GM19397 (cell line): ENCODE measurements around the gene GABBR2.

Experiments
- ATAC-seq: cut with Tn5 transposase; IDR thresholded peaks from one replicate; pipeline ENCODE4 v1.9.1; 2021; ENCODE audit warnings: mild to moderate bottlenecking, moderate library complexity; ENCODE audit not compliant: unreplicated experiment

The GABBR2 gene

GRCh38 chr9:98315551-98316060 lies 393.1 kb downstream of the GABBR2 start:
- peak; percentile 69 for ATAC-seq

GRCh38 chr9:98315067-98315453 lies 393.7 kb downstream of the GABBR2 start:
- no peak for ATAC-seq

GRCh38 chr9:98314381-98315066 lies 394.2 kb downstream of the GABBR2 start:
- no peak for ATAC-seq

- ATAC-seq = no peak
Observed at GRCh38 chr9:98312365-98312764, 396.4 kb downstream of the GABBR2 start.

- no peak for ATAC-seq
Observed at GRCh38 chr9:98311541-98311940, 397.2 kb downstream of the GABBR2 start.

GRCh38 chr9:98310752-98311392 lies 397.9 kb downstream of the GABBR2 start:
- ATAC-seq = no peak

- ATAC-seq = no peak
Observed at GRCh38 chr9:98306384-98307145, 402.2 kb downstream of the GABBR2 start.

- ATAC-seq = no peak
Observed at GRCh38 chr9:98304381-98304780, 404.4 kb downstream of the GABBR2 start.

- ATAC-seq = no peak
Observed at GRCh38 chr9:98303633-98304125, 405.1 kb downstream of the GABBR2 start.

- ATAC-seq = no peak
Observed at GRCh38 chr9:98302938-98303632, 405.6 kb downstream of the GABBR2 start.

GRCh38 chr9:98302150-98302549 lies 406.6 kb downstream of the GABBR2 start:
- no peak for ATAC-seq

GRCh38 chr9:98300611-98301010 lies 408.1 kb downstream of the GABBR2 start:
- ATAC-seq = no peak

- ATAC-seq = no peak
Observed at GRCh38 chr9:98298476-98298875, 410.3 kb downstream of the GABBR2 start.

GRCh38 chr9:98295824-98296223 lies 412.9 kb downstream of the GABBR2 start:
- ATAC-seq = no peak

GRCh38 chr9:98291820-98292219 lies 416.9 kb downstream of the GABBR2 start:
- no peak for ATAC-seq

- ATAC-seq = no peak
Observed at GRCh38 chr9:98290411-98290810, 418.3 kb downstream of the GABBR2 start.

GRCh38 chr9:98289614-98290201 lies 419.0 kb downstream of the GABBR2 start:
- ATAC-seq = no peak

- no peak for ATAC-seq
Observed at GRCh38 chr9:98288881-98289280, 419.9 kb downstream of the GABBR2 start.

GRCh38 chr9:98287384-98287783 lies 421.4 kb downstream of the GABBR2 start:
- no peak for ATAC-seq

- no peak for ATAC-seq
Observed at GRCh38 chr9:98285446-98285845, 423.3 kb downstream of the GABBR2 start.

GRCh38 chr9:98284754-98285153 lies 424.0 kb downstream of the GABBR2 start:
- no peak for ATAC-seq
